OCI-LY1 (cell line): ENCODE results near the gene SLC6A9.

Experiments
- H2AFZ ChIP-seq: fragments of 200-600 bp; sonication (generic), shearing (Covaris generic); 2 replicates; pipeline ENCODE4 v1.6.0; 2014; ENCODE audit warnings: antibody characterized with exemption, mild to moderate bottlenecking, low read length
- H3F3A ChIP-seq: fragments of 200-600 bp; sonication (generic), shearing (Covaris generic); 2 replicates; pipeline ENCODE4 v1.6.0; 2014; ENCODE audit warnings: mild to moderate bottlenecking, antibody characterized with exemption, low read length, moderate library complexity; ENCODE audit not compliant: insufficient read depth
- H3K27ac ChIP-seq: fragments of 200-600 bp; sonication (generic); 2 replicates; pipeline ENCODE4 v1.5.1; 2014; ENCODE audit warnings: low read length, mixed run types, mild to moderate bottlenecking, low read depth; ENCODE audit not compliant: poor library complexity, severe bottlenecking
- H3K27me3 ChIP-seq: fragments of 200-600 bp; sonication (generic); 2 replicates; pipeline ENCODE4 v1.6.0; 2014; ENCODE audit warnings: antibody characterized with exemption, mild to moderate bottlenecking, low read length, moderate library complexity; ENCODE audit not compliant: insufficient read depth
- H3K36me3 ChIP-seq: fragments of 200-600 bp; sonication (generic); 2 replicates; pipeline ENCODE4 v1.6.1; 2014; ENCODE audit warnings: mild to moderate bottlenecking, antibody characterized with exemption, low read length, moderate library complexity, mixed read lengths; ENCODE audit not compliant: insufficient read depth
- H3K4me1 ChIP-seq: fragments of 200-600 bp; sonication (generic); 2 replicates; pipeline ENCODE4 v1.5.1; 2014; ENCODE audit warnings: mild to moderate bottlenecking, low read length, moderate library complexity; ENCODE audit not compliant: insufficient read depth, severe bottlenecking
- H3K4me2 ChIP-seq: fragments of 200-600 bp; sonication (generic), shearing (Covaris generic); 2 replicates; pipeline ENCODE4 v1.6.1; 2014; ENCODE audit warnings: low read length
- H3K4me3 ChIP-seq: fragments of 200-600 bp; sonication (generic); 2 replicates; pipeline ENCODE4 v1.5.1; 2014; ENCODE audit warnings: low read length, low read depth, mild to moderate bottlenecking, mixed read lengths; ENCODE audit not compliant: poor library complexity, severe bottlenecking
- H3K79me2 ChIP-seq: fragments of 200-600 bp; shearing (Covaris generic); 2 replicates; pipeline ENCODE4 v1.6.1; 2016; ENCODE audit warnings: mixed run types, low read length, mixed read lengths; ENCODE audit not compliant: insufficient read depth
- H3K9ac ChIP-seq: fragments of 200-600 bp; sonication (generic), shearing (Covaris generic); 2 replicates; pipeline ENCODE4 v1.6.1; 2014; ENCODE audit warnings: mild to moderate bottlenecking, low read length, mixed read lengths
- H3K9me2 ChIP-seq: fragments of 200-600 bp; sonication (generic), shearing (Covaris generic); 2 replicates; pipeline ENCODE4 v1.6.1; 2014; ENCODE audit warnings: low read depth, mild to moderate bottlenecking, low read length, mixed read lengths
- H3K9me3 ChIP-seq: fragments of 200-600 bp; shearing (Covaris generic); 2 replicates; pipeline ENCODE4 v1.6.1; 2014; ENCODE audit warnings: low read length, mixed read lengths
- H4K20me1 ChIP-seq: fragments of 200-600 bp; sonication (generic), shearing (Covaris generic); 2 replicates; pipeline ENCODE4 v1.6.0; 2016; ENCODE audit warnings: mild to moderate bottlenecking, low read length; ENCODE audit not compliant: insufficient read depth
- EZH2 ChIP-seq: fragments of 200-600 bp; sonication (generic), shearing (Covaris generic); IDR thresholded peaks from 2 replicates; pipeline ENCODE4 v1.8.0; 2017; ENCODE audit warnings: borderline replicate concordance, mixed run types, mild to moderate bottlenecking, antibody characterized with exemption, low read length, moderate library complexity, mixed read lengths
- TF ChIP-seq, protein P1 (sequence below): fragments of 200-600 bp; sonication (generic), shearing (Covaris generic); IDR thresholded peaks from 2 replicates; pipeline ENCODE4 v1.5.1; 2017; ENCODE audit warnings: mild to moderate bottlenecking, antibody characterized with exemption, low read length, moderate library complexity, mixed read lengths

Gene SLC6A9

DNA sequence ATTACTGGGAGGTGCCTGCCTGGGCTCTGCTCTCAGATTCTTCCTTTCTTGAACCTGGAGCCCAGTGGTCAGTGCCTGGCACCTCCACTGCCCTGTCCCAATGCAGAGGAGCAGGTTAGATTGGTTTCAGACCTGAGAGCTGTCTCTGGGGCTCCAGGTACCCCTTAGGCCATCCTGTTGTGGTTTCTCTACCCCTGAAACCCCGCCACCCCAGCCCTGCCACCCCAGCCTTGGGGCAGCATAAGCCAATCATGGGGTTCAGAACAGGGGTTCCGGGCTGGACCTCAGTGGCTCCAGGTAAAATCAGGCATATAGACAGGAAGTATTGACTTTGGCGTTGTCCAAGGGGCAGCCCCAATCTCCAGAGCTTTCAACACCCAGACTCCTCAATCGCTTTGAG, 3.2 kb upstream of the SLC6A9 start:
- Histone ChIP-seq H4K20me1 (no peaks in the 10 kb centered on the region), H3K4me3 (no peak overlapping the region), H3K9me3 (no peaks in the 10 kb centered on the region), H3K27me3 (no peaks in the 10 kb centered on the region), H3K79me2 (no peaks in the 10 kb centered on the region), H3K36me3 (no peaks in the 10 kb centered on the region), H3K4me2 (no peak overlapping the region), H3K9me2 (no peaks in the 10 kb centered on the region), H2AFZ (no peak overlapping the region), H3K27ac (no peak overlapping the region), H3K4me1 (peaks cover 11% of the 10 kb centered on the region), H3F3A (no peaks in the 10 kb centered on the region), H3K9ac (no peak overlapping the region)
- TF ChIP-seq, protein P1, sequence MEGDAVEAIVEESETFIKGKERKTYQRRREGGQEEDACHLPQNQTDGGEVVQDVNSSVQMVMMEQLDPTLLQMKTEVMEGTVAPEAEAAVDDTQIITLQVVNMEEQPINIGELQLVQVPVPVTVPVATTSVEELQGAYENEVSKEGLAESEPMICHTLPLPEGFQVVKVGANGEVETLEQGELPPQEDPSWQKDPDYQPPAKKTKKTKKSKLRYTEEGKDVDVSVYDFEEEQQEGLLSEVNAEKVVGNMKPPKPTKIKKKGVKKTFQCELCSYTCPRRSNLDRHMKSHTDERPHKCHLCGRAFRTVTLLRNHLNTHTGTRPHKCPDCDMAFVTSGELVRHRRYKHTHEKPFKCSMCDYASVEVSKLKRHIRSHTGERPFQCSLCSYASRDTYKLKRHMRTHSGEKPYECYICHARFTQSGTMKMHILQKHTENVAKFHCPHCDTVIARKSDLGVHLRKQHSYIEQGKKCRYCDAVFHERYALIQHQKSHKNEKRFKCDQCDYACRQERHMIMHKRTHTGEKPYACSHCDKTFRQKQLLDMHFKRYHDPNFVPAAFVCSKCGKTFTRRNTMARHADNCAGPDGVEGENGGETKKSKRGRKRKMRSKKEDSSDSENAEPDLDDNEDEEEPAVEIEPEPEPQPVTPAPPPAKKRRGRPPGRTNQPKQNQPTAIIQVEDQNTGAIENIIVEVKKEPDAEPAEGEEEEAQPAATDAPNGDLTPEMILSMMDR = no peak
- no peak for TF ChIP-seq EZH2

DNA sequence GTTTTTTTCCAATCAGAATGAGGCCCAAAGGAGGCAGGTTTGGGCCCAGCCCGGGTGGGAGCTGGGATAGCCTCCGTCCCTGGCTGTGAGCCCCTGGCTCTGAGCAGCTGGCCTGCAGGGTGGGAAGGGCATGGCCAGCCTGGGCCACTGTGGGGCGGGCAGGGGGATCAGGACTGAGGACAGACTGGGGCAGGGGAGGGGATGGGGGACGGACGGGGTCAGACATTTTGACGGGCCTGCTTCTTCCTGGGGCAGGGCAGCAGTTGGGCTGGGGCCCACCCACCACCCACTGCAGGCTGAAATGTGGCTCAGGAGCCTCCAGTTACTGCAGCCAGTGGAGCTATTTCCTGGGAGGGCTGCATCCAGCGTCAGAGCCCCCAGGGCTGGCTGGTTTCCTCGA, 2.5 kb upstream of the SLC6A9 start:
- Histone ChIP-seq H3K9ac (no peak overlapping the region), H3K4me1 (peaks cover 17% of the 10 kb centered on the region), H3K4me3 (no peak overlapping the region), H3K27me3 (no peaks in the 10 kb centered on the region), H2AFZ (no peak overlapping the region), H4K20me1 (no peaks in the 10 kb centered on the region), H3F3A (no peaks in the 10 kb centered on the region), H3K4me2 (no peak overlapping the region), H3K79me2 (no peaks in the 10 kb centered on the region), H3K9me3 (no peaks in the 10 kb centered on the region), H3K36me3 (no peaks in the 10 kb centered on the region), H3K27ac (no peak overlapping the region), H3K9me2 (no peaks in the 10 kb centered on the region)
- TF ChIP-seq EZH2 = no peak
- TF ChIP-seq, protein P1 = no peak

GRCh38 chr1:44033041-44033575, 1.8 kb upstream of the SLC6A9 start:
- TF ChIP-seq, protein P1 = no peak
- no peak for TF ChIP-seq EZH2
- H3K9me3 ChIP-seq = no peaks in the 10 kb centered on the region
- H3K9me2 ChIP-seq = no peaks in the 10 kb centered on the region
- no peaks in the 10 kb centered on the region for H3F3A ChIP-seq
- no peak overlapping the region for H2AFZ ChIP-seq
- no peak overlapping the region for H3K4me3 ChIP-seq
- no peak overlapping the region for H3K4me2 ChIP-seq
- H3K27ac ChIP-seq = no peak overlapping the region
- no peaks in the 10 kb centered on the region for H3K27me3 ChIP-seq
- peaks cover 17% of the 10 kb centered on the region for H3K4me1 ChIP-seq
- no peak overlapping the region for H3K9ac ChIP-seq
- no peaks in the 10 kb centered on the region for H3K79me2 ChIP-seq
- no peaks in the 10 kb centered on the region for H4K20me1 ChIP-seq
- H3K36me3 ChIP-seq = no peaks in the 10 kb centered on the region
